PC-9 (cell line): ENCODE results near the gene CYP2R1.
"Not testable (repeated sequence)": the region's sequence is repeated elsewhere in the genome, so short reads cannot be mapped to it uniquely, and the experiment has no call there.

Source experiments
- CTCF ChIP-seq: fragments of 200-600 bp; sonication (generic); conservative IDR thresholded peaks from 2 replicates; pipeline ENCODE4 v1.6.1; 2017; ENCODE audit warnings: mixed run types, antibody characterized with exemption, mild to moderate bottlenecking, moderate library complexity
- EZH2 ChIP-seq: fragments of 200-600 bp; sonication (generic); IDR thresholded peaks from 2 replicates; pipeline ENCODE4 v1.8.0; 2017; ENCODE audit warnings: antibody characterized with exemption, low read depth

- not testable (repeated sequence) for TF ChIP-seq CTCF, EZH2
Observed at GRCh38 chr11:14863775-14864174, 28.3 kb downstream of the CYP2R1 start.
